Ammon's horn (tissue), 1 donor: ENCODE results near the gene TRIM45.

Experiments
- DNase-seq: peaks from one replicate; pipeline ENCODE4 v3.0.0-alpha.2; 2016; ENCODE audit warnings: low spot score

The TRIM45 gene

DNA sequence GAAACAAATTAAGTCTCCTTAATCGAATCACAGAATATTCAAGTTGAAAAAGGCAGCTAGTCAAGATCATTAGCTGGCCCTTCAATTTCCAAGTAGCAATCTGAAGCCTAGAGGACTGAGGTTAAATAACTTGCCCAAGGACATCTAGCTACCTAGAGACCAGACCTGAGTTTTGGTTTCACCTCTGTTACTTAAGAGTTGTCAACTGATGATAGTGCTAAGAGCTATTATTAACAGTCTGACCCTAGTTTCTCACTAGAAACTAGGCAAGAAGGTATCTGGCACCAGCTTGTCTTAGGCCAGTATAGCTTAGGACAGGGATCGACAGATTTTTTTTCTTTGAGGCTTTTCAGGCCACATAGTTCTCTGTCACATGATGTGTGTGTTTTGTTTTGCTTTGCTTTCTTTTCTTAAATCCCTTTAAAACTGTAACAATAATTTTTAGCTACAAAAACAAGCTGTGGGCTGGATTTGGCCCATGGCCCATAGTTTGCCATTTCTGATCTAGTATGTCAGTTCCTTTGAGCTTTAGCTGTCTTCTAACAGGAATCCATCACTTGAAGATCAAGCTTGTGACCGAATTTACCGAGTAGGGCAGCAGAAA, 23.2 kb downstream of the TRIM45 start:
- no peak for DNase-seq

DNA sequence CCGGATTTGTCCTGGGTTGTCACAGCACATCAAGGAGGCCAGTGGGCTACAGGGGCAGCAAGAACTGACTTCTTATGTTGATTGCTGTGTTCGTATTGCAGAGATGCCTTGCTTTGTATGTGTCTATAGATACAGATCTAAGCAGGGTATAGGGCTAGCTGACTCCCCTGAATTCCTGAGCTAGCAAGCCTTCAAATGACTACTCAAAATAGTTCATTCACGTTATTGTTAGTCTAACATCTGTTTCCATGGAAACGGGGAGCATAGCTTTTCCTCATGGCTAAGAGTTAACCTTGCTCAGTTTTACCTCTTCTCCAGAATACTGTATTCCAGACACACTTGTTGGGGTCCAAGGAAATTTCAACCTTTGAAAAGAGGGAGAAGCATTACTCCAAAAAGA, 24.1 kb downstream of the TRIM45 start:
- DNase-seq, result no peak

DNA sequence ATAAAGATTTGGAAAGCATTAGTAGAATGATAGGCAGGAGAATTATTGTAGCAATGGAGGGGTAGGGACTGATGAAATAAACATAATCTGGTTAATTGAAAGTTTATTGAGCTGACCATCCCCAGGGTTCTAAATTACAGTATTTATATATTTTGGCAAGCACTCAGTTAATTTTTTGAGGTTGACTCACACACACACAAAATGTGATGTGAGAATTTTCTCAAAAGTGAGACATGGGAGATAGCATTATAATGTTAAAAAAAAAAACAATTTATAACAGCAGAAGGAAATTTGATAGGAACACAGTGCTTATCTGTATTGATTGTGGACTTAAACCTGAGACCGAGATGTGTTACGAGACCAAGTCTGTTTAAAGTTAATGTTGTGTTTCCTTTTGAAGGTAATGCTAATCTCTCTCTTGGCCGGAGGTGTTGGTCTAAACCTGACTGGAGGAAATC, 24.6 kb downstream of the TRIM45 start:
- DNase-seq, result no peak

DNA sequence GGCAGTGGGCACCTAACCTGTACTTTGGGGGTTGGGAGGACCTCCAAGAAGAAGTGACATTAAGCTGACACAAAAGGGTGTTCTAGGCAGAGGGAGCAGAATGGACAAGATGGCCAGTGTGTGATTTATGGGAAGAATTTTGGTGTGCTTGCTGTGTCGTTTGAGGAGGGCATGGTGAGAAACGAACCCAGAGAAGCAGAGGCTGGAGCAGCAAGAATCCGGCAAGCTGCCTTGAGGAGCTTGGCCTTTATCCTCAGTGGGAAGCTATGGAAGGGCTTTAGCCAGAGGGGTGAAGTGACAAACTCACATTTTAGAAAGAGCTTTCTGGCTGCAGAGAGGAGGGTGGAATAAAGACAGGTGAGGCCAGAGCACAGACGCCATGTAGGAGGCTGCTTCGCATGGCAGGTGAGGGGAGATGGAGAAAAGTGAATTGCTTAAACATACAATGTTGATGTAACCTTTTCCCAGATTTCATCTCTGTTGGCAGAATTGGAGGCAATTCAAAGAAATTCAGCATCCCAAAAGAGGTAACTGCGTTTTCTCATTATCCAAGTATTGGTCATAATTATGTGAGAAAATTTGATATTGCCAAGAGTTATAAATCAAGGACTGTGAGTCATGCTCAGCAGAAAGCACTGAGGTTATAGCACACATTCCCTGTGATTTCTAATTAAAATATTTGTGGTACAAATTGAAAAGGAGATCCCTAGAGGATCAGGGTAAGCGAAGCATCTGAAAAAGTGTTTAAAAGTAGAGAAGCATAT, 26.5 kb downstream of the TRIM45 start:
- DNase-seq, result no peak

DNA sequence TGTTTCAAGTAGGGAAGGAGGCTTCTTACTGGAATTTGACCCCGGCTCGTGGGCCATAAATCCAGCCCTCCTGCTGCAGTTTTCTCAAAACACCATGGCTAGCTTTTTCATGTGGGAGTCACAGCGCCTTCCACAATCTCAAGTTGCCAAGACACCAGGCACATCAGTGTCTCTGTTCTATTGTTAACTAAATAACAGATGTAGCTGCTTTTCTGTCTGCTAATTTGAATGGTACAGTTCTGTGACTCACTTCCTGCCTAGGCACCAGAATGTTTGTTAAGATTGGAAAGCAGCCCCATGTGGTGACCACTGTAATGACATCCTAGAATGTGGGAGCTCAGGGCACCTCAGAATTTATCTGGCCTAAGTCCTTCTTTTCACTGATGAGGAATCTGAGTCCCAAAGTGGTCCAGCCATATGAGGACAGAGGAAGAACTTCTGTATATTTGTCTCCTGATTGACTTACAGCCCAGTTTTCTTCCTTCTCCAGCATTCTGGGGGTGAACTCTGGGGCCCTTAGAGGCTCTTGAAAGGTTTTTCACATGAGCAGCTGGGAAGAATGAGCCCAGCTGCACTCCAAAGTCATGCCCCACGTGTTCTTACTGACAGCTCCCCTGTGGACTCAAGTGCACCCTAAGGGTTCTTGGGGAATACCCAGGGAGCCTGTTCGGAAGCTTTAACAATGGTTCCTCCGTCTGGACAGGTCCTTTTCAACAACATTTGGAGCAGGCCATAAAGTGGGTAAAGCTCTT, 27.5 kb downstream of the TRIM45 start:
- peak; percentile 40 for DNase-seq

DNA sequence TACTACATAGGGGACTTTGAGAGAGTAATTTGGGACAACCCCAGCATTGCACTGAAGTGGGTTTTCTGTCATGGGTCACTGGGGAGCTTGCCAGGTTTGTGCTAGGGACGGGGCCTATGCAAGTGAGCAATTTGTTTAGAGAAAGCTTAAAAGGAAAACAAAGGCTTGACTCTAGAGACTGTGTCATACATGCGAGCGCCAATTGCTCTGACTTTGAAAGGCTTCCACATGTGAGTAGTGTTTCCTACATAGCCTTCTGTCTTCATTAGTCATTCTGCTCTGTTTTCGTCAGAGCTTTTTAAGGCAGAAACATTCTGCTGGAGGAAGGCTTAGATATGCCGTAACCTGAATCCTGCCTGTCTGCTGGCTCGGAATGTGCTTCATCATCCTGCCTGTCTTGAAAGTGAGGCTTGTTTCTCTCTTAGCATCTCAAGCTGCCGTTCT, 28.4 kb downstream of the TRIM45 start:
- DNase-seq, result peak; percentile 61

DNA sequence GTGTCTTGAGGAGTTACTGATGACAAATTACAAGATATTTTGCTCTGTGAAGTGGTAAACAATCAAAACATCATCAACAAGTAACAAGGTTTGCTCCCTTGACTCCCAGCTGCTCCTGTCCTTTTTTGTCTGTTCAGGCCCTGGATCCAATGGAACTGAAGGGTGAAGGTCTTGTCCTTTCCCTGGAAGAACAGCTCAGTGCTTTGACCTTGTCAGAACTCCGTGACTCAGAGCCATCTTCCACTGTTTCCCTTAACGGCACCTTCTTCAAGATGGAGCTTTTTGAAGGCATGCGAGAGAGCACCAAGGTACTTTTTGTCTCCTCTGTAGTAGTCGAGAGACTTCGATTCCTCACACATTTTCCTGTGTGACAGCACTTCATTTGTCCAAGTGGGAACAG, 29.0 kb downstream of the TRIM45 start:
- no peak for DNase-seq

DNA sequence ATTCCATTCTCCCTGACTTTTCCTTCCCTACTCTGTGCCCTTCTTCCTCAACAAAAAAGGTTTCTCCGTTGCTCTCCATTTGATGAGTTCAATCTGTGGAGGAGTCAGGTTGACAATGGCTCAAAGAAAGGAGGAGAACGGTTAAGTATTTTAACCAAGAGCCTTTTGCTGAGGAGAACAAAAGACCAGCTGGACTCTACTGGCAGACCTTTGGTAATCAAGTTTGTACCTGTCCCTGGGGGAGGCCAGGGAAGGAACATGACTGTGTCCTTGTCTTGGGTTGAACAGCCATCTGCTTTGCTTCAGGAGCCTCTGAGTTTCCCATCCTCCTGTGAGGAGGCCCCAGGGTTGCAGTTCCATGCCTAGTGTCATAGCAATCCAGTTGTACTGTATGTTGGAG, 31.6 kb downstream of the TRIM45 start:
- DNase-seq, result no peak

DNA sequence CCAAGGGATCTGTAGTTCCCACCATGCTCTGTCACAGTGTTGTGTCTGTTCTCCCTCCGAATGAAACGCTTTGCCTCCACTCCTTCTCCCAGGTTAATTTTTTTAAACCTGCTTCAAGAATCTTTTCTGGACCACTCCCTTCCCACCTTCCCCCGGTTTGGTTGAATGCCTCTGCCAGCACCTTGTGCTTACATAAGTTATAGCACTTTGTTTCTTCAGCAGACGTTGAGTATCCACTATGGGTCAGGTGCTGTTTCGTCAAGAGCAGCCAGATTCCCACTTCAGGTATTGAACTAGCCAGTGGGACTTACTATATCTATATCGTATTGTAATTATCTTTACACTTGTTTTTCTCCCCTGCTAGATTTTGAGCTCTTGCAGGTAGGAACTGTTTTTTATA, 33.9 kb downstream of the TRIM45 start:
- DNase-seq, result no peak

DNA sequence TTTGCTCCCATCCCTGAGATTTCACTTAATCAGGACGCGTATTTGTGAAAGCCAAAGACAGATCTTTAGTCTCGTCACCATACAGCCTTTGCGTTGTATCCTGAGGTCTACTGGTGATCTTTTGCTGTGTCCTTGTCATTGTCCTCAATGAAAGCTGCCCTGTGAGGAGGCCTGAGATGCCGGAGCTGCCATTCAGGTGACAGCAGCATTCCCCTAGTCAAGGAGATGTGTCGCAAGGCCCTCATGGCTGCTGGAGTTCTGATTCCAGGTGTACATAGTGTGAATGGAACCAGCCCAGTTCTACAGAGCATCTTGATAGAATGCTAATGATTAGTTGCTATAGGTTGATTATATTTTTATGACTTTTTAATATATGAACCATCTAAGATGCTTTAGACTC, 37.3 kb downstream of the TRIM45 start:
- no peak for DNase-seq

DNA sequence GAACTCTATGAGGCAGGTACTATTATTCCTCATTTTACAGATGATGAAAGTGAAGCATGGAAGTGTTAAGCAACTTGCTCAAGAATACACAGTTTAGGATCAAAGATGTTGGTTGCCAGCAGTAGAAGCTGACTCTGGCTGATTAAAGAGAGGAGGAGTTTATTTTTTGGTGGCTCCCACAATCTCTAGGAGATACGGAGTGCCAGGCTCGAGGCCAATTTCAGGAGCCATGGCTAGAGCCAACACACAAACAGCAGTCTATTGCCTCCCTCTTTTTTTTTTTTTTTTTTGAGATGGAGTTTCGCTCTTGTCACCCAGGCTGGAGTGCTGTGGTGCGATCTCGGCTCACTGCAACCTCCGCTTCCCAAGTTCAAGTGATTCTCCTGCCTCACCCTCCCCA, 41.8 kb downstream of the TRIM45 start:
- no peak for DNase-seq

DNA sequence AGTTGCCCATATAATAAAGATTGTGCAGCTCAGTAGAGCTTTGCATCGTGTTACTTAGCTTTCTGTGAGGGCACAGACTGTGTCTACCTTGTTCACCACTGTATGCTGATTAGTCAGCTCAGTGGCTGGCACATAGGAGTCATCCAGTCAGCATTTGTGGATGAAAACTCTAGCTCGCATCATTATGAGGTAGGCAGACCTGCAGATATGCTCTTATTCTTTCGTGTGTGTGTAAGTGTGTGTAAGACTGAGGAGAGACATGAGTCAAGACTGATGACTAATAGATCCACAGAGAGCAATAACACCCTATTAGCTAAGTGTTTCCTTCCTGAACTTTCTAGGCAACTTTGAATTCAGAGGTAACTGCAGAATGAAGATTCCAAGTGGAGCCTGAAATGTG, 44.3 kb downstream of the TRIM45 start:
- DNase-seq, result no peak

DNA sequence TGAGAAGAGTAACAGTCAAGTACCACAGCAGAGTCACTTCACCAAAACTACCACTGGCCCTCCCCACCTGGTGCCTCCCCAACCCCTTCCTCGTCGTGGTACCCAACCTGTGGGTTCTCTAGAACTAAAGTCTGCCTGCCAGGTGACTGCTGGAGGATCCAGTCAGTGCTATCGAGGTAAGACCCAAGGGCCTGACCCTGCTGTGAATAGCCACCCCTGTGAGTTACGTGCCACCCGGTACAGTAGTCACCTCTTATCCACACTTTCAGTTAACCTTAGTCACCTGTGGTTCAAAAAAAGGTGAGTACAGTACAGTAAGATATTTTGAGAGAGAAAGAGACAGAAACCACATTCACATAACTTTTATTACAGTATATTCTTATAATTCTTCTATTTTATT, 44.9 kb downstream of the TRIM45 start:
- no peak for DNase-seq

DNA sequence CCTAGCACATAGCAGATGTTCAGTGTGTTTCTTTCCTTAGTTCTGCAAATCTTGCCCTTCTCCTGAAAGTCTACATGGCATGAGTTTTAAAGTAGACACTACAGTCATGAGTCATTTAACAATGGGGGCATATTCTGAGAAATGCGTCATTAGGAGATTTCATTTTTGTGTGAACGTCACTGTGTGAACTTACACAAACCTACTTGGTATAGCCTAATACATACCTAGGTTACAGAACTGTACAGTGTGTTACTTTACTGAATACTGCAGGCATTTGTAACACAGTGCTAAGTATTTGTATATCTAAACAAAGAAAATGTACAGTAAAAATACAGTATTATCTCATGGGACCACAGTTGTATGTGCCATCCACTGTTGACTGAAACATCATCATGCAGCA, 51.4 kb downstream of the TRIM45 start:
- DNase-seq, result no peak

DNA sequence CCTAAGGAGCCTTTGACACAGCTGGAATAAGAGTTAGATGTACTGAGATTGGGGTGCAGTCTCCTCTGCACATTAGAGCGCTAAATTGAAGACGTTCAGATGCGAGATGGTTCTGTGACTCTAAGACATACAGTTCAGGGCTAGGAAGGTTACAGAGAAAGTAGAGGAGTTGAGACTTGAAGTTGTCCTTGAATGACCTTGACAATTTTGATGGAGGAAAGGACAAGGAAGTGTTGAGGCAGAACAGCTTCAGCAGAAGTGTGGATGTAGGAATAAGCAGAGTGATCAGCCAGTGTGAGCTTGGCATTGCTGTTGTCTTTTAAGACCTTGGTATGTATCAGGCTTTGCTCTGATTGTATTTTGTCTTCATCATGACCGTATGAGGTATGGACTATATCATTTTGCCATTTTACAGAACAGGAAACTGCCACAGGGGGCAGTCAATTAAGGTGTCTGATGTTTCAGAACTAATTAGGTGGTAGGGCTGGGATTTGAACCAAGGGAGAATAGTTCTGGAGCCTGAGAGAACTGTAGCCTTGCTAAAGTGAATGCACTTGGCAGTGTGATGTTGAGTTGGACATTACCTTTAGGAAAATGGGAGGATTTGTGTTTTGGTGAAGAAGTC, 52.2 kb downstream of the TRIM45 start:
- DNase-seq, result no peak

DNA sequence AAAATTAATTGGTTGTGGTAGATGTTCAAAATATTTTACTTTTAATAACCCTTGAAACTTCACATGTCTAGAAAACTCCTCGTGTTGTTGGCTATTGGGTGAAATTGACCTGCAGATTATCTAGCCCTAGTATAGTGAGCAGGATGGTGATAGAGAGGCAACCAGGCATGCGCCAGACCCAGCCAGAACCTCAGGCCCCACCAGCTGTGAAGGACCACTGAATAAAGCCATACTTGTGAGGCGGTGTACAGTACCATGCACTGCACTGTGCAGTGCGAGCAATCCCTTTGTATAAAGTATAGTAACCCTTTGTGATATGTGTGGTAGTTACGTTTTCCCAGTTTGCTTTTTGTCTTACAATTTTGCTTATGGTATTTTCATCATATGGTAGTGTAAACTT, 53.0 kb downstream of the TRIM45 start:
- DNase-seq, result peak; percentile 46

DNA sequence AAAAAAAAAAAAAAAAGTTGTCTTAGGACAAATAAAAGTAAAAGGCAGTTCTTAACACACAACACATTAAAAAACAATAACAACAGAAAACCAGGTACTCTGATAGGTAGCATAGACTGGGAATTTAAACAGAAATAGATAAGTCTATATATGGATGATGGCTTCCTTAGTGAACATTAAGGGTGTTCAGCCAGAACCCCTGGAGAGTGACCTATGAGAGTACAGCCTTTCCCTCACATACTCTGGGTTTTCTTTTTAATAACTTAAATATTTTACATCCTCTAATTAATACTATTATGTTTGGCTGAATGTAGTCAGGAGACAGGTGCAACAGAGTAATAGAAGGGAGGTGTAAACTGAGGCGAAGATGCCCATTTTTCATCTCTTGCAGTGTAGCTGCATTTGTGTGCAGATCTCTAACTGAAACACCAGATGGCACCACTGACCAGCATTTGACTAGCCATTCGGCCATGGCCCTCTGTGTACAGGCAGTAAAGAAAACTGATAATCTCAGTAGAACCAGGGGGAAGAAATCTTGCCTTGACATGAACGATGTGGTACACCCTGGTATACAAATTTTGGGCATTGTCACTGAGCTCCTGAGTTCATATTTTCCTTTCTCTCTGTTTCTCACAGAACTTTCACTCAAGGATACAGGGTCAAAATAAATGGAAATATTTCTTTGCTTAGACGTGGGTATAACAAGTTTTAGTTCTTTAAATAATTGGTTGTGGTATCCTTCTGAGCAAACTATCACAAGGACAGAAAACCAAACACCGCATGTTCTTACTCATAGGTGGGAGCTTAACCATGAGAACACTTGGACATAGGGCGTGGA, 53.8 kb downstream of the TRIM45 start:
- DNase-seq, result peak; percentile 86

DNA sequence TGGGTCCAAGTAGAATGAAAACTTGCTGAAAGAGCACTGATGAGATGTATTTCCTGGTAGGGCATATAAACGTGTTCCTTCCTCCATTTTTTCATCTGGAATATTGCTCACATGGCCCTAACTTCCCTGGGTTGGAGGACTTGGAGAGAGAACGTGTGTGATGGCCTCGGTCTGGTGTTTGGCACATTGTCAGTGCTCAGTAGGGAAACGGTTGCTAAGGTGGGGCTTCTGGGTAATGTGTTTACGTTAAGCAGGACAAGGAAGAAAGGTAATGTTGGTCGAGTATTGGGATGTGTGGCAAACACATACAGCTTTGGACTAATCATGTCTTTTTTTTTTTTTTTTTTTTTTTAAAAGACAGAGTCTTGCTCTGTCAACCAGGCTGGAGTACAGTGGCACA, 55.2 kb downstream of the TRIM45 start:
- no peak for DNase-seq

DNA sequence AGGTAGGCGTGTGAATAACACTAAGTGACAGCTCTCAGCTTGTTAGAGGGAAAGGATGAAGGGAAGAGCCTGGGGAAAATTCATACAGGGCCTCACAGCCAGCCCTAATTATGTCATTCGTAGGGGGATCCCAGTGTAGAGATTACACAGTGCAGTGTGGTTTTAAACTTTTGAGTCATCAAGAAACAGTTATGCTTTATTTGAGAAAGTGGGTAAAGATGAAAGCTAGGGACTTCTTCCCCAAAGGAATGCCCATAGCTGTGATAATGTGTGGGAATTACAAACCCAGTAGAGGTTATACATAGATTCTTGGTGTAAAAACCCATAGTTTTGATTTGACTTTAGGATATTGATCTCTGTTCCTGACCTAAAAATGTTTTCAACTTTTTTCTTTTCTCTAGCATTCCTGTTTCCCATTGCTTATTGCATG, 59.5 kb downstream of the TRIM45 start:
- DNase-seq, result no peak
